ENCODE measurements around the gene HEMK1.

HEMK1 gene

DNA sequence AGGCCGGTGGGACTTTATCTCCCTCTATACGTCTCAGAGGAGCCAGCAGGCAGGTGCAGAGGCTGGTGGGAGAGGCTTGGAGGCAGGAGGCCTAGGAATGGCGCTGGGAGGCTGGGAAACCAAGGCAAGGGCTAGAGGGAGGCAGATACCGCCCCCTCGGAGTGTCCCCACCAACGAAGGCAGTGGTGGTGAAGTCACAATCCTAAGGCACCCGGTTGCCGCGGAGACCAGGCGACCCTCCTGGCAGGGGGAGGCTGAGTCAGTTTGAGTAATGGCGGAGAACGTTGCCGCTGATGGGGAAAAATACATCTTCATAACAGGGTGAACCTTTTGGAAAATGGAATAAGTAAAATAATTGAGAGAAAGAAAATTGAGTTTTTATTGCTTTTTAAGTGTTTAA, 36.0 kb upstream of the HEMK1 start:
- TF ChIP-seq, protein P1, sequence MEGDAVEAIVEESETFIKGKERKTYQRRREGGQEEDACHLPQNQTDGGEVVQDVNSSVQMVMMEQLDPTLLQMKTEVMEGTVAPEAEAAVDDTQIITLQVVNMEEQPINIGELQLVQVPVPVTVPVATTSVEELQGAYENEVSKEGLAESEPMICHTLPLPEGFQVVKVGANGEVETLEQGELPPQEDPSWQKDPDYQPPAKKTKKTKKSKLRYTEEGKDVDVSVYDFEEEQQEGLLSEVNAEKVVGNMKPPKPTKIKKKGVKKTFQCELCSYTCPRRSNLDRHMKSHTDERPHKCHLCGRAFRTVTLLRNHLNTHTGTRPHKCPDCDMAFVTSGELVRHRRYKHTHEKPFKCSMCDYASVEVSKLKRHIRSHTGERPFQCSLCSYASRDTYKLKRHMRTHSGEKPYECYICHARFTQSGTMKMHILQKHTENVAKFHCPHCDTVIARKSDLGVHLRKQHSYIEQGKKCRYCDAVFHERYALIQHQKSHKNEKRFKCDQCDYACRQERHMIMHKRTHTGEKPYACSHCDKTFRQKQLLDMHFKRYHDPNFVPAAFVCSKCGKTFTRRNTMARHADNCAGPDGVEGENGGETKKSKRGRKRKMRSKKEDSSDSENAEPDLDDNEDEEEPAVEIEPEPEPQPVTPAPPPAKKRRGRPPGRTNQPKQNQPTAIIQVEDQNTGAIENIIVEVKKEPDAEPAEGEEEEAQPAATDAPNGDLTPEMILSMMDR (IDR thresholded peaks at IDR 0.05; ENCODE audit: unreplicated experiment in 3 of 3), result no peak
- Mint-ChIP-seq H3K27ac (no peak overlapping the region), H3K4me1 (peaks cover 28% of the 10 kb centered on the region), H3K9me3 (no peaks in the 10 kb centered on the region), H3K36me3 (ENCODE audit: low read depth) (no peaks in the 10 kb centered on the region), H3K27me3 (ENCODE audit: low read depth) (peaks cover 16% of the 10 kb centered on the region), H3K4me3 (no peak overlapping the region)

DNA sequence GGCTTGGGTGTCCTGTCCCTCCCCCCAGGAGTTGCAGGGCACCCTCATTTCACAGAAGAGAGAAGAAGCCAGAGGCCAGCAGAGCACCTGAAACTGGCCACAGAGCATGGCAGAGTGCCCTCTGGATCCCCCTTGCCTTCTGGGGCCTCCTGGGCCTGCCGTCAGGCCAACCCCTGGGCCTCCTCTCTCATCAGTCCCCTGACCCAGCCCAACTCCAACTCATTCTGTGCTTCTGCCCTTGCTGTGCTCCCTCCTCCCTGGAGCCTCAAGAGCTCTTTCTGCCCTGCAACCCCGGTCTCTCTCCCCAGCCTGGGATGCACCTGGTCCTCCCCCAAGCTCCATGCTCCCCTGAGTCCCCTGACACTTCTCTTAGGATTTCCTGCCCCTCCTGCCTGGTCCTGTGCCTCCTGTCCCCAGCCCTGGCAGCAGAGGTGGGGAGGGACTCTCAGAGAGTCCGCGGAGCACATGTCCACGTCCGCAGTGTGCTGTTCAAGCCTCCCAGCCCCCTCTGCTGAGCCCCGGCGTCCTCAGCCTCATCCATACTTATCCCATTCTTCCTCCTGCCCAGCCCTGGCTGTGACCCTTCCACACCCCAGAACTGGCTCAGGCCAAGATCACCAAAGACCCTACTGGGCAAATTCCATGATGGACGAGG, 35.4 kb upstream of the HEMK1 start:
- Mint-ChIP-seq H3K4me3 (no peak overlapping the region), H3K9me3 (no peaks in the 10 kb centered on the region), H3K27ac (no peak overlapping the region), H3K27me3 (ENCODE audit: low read depth) (peaks cover 12% of the 10 kb centered on the region), H3K4me1 (peaks cover 34% of the 10 kb centered on the region), H3K36me3 (ENCODE audit: low read depth) (no peaks in the 10 kb centered on the region)
- TF ChIP-seq, protein P1 (IDR thresholded peaks at IDR 0.05; ENCODE audit: unreplicated experiment in 3 of 3), result no peak

DNA sequence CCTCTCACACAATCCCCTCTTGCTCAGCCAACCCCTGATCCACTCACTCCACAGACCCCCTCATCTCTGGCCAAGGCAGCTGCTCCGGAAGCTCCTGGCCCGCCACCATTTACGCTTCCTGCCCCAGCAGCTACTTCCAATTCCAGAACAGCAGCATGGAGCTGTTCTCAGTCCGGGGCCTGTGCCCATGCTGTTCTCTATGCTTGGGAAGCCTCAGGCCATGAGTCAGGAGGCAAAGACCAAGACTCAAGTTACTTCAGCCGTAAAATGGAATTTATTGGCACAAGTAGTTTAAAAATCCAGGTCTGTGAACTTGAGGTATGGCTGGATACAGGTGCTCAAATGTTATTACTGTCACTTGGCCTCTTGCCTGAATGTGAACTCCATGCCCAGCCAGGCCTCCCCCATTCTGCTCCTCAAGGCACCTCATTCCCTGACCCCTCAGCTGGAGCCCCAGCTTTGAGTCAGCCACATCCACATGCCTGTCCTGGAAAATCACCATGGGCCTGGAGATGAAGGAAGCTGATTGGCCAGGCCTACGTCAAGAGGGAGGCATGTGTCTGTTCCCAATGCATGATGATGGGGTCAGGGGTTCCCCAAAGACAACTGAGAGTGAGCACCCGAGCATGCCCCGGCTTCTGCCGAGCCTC, 34.5 kb upstream of the HEMK1 start:
- TF ChIP-seq, protein P1 (IDR thresholded peaks at IDR 0.05; ENCODE audit: unreplicated experiment in 3 of 3), result no peak
- H3K36me3 Mint-ChIP-seq (ENCODE audit: low read depth), result no peaks in the 10 kb centered on the region
- H3K27me3 Mint-ChIP-seq (ENCODE audit: low read depth), result peaks cover 9% of the 10 kb centered on the region
- no peak overlapping the region for H3K4me3 Mint-ChIP-seq
- H3K4me1 Mint-ChIP-seq, result peaks cover 33% of the 10 kb centered on the region
- H3K27ac Mint-ChIP-seq, result no peak overlapping the region
- H3K9me3 Mint-ChIP-seq, result no peaks in the 10 kb centered on the region

DNA sequence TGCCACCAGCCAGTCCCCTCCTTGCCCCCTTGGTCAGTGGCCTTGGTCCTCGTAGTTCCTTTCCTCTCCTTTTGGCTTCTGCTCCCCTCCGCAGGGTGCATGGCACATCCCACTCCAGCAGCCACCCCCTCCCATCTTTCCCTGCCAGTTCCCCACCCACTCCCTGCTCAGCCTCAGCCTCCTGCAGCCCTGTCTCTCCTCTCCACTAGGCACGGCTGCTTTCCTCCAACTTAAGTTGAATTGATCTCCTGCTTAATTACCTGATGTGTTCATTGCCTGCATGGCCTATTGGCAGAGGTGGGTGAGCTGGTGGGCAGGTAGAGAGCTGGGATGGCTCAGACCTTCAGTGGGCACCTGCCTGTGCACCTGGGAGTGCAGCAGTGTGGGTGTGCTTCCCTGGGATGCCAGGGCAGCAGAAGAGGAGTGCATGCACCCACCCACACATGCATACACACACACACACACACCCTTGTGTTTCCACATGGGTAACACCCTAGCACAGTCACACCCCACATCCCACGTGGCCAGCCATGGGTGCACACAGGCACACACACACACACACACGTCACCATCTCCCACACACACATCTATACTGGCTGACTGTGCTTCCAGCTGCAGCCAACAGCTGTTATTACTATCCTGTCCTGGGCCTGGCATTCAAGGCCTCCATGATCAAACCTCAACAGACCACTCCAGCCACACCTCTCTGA, 32.7 kb upstream of the HEMK1 start:
- Mint-ChIP-seq H3K4me3 (no peak overlapping the region), H3K4me1 (peaks cover 28% of the 10 kb centered on the region), H3K9me3 (no peaks in the 10 kb centered on the region), H3K27ac (no peak overlapping the region), H3K36me3 (ENCODE audit: low read depth) (no peaks in the 10 kb centered on the region), H3K27me3 (ENCODE audit: low read depth) (peaks cover 12% of the 10 kb centered on the region)
- TF ChIP-seq, protein P1 (IDR thresholded peaks at IDR 0.05; ENCODE audit: unreplicated experiment in 3 of 3), result no peak

DNA sequence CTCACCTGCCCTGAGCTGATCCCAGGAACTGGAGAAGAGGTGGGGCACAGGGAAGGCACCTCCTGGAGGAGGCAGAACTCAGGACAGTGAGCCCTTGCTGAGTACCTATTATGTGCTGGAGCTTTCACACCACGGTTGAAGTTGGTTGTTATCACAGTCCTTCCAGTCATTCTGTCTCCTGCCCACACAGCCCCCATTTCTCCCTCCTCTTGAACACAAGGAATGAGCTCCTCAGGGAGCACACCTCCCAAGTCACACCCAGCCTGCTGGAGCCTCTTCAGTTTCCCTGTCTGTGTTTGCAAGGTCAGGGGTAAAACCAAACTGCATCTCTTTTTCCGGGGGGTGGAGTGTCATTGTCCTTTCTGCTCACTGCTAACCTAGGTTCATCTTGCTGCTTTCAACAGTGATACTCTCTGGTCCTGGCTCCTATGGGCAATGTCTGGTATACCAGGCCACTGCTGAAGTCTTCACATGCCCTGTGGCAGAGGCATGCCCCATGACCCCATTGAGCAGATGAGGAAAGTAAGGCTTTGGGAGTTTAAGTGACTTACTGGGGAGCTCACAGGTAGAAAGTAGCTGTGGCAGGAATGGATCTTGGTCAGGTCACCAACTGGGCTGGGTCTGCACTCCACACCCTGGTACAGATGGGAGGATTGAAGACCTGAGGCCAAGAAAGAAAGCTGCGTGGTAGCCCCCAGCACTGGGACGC, 31.7 kb upstream of the HEMK1 start:
- H3K9me3 Mint-ChIP-seq, result no peaks in the 10 kb centered on the region
- no peak overlapping the region for H3K4me3 Mint-ChIP-seq
- TF ChIP-seq, protein P1 (IDR thresholded peaks at IDR 0.05; ENCODE audit: unreplicated experiment in 3 of 3), result no peak
- H3K27me3 Mint-ChIP-seq (ENCODE audit: low read depth), result peaks cover 8% of the 10 kb centered on the region
- peaks cover 19% of the 10 kb centered on the region for H3K4me1 Mint-ChIP-seq
- no peak overlapping the region for H3K27ac Mint-ChIP-seq
- no peaks in the 10 kb centered on the region for H3K36me3 Mint-ChIP-seq (ENCODE audit: low read depth)
